HepG2 (cell line): Measurements from ENCODE around the gene TBC1D25. TPM values are rescaled to one million over a fixed set of nuclear protein-coding genes. Genes with fewer than 3 reads are reported as not detected.

Experiments used
- CBX5 ChIP-seq: sonication (generic); formaldehyde crosslinking; IDR thresholded peaks from 2 replicates; pipeline ENCODE4 v1.4.0; 2020; ENCODE audit warnings: missing genetic modification reagents, borderline replicate concordance
- CC2D1A ChIP-seq: sonication (generic); formaldehyde crosslinking; IDR thresholded peaks from 2 replicates; pipeline ENCODE4 v1.8.1; 2023; ENCODE audit warnings: mild to moderate bottlenecking, missing genetic modification reagents
- CREB1 ChIP-seq, 2 experiments: fragments of 450-650 bp in 1 of 2; IDR thresholded peaks; 2 replicates each; pipeline ENCODE4 v1.6.1; 2016 to 2017; ENCODE audit warnings: control low read depth in 1 of 2, mild to moderate bottlenecking in 1 of 2, missing compliant biosample characterization in 1 of 2, missing genetic modification characterization in 1 of 2
- DDIT3 ChIP-seq: sonication (generic); formaldehyde crosslinking; IDR thresholded peaks from 2 replicates; pipeline ENCODE4 v1.4.0; 2020; ENCODE audit warnings: mild to moderate bottlenecking, missing genetic modification reagents
- ELF3 ChIP-seq: IDR thresholded peaks from 2 replicates; pipeline ENCODE4 v1.6.1; 2016; ENCODE audit warnings: missing genetic modification reagents, missing compliant biosample characterization
- HMG20B ChIP-seq: conservative IDR thresholded peaks from 2 replicates; pipeline ENCODE4 v1.6.1; 2016; ENCODE audit warnings: missing genetic modification reagents, missing compliant biosample characterization
- MEF2D ChIP-seq: sonication (generic); formaldehyde crosslinking; IDR thresholded peaks from 2 replicates; pipeline ENCODE4 v1.5.1; 2020; ENCODE audit warnings: mild to moderate bottlenecking, missing genetic modification reagents
- NFAT5 ChIP-seq: sonication (generic); formaldehyde crosslinking; IDR thresholded peaks from 2 replicates; pipeline ENCODE4 v1.4.0; 2020; ENCODE audit warnings: missing genetic modification reagents
- RFXAP ChIP-seq: sonication (generic); formaldehyde crosslinking; IDR thresholded peaks from 2 replicates; pipeline ENCODE4 v1.4.0; 2020; ENCODE audit warnings: missing genetic modification reagents, borderline replicate concordance
- RORA ChIP-seq: sonication (generic); formaldehyde crosslinking; IDR thresholded peaks from 2 replicates; pipeline ENCODE4 v1.5.0; 2020; ENCODE audit warnings: mild to moderate bottlenecking, missing genetic modification reagents, moderate library complexity
- SNAPC4 ChIP-seq: sonication (generic); formaldehyde crosslinking; IDR thresholded peaks from 2 replicates; pipeline ENCODE4 v1.4.0; 2020; ENCODE audit warnings: mild to moderate bottlenecking, missing genetic modification reagents
- SOX6 ChIP-seq, 2 experiments: fragments of 450-650 bp in 1 of 2; sonication (generic) in 1 of 2; formaldehyde crosslinking in 1 of 2; IDR thresholded peaks; 2 replicates each; pipeline versions ENCODE4 v1.4.0 to v1.6.1; 2017 to 2020; ENCODE audit warnings: antibody characterized with exemption in 1 of 2, mild to moderate bottlenecking in 1 of 2, missing genetic modification reagents in 1 of 2
- TOPORS ChIP-seq: sonication (generic); formaldehyde crosslinking; IDR thresholded peaks from 2 replicates; pipeline ENCODE4 v1.8.0; 2023; ENCODE audit warnings: mild to moderate bottlenecking, missing genetic modification reagents
- TSC22D2 ChIP-seq: sonication (generic); formaldehyde crosslinking; IDR thresholded peaks from 2 replicates; pipeline ENCODE4 v1.5.1; 2020; ENCODE audit warnings: missing genetic modification reagents, mild to moderate bottlenecking, borderline replicate concordance
- ZNF292 ChIP-seq: sonication (generic); formaldehyde crosslinking; IDR thresholded peaks from 2 replicates; pipeline ENCODE4 v1.8.1; 2022; ENCODE audit warnings: mild to moderate bottlenecking, low read depth, missing genetic modification reagents, borderline replicate concordance
- ZNF850 ChIP-seq: sonication (generic); formaldehyde crosslinking; conservative IDR thresholded peaks from 2 replicates; pipeline ENCODE4 v1.9.0; 2021; ENCODE audit warnings: mild to moderate bottlenecking, missing genetic modification reagents
- ZSCAN29 ChIP-seq: sonication (generic); formaldehyde crosslinking; conservative IDR thresholded peaks from 2 replicates; pipeline ENCODE4 v1.4.0; 2020; ENCODE audit warnings: mild to moderate bottlenecking, missing genetic modification reagents
- polyA plus RNA-seq, 8 experiments: library from polyadenylated mRNA; depleted of rRNA in 3 of 8; stranded (reverse) in 7 of 8; unstranded in 1 of 8; fragments of >200 nt; fragmentation: Illumina TruSeq in 4 of 8; extraction: Trizol in 4 of 8; gene quantifications; 2 replicates each; pipeline versions ENCODE4 v1.2.1 to v1.2.3, GENCODE V29; 2011 to 2016; ENCODE audit warnings: low read depth in 4 of 8, missing spikeins in 1 of 8, mixed read lengths in 1 of 8; ENCODE audit not compliant: insufficient read depth in 1 of 8
- total RNA-seq, 5 experiments: library from RNA; depleted of rRNA; stranded (reverse); fragments of >200 nt; fragmentation: Illumina TruSeq; extraction: Trizol; gene quantifications; 2 replicates each; pipeline ENCODE4 v1.2.3, GENCODE V29; 2016; ENCODE audit warnings: low read depth in 1 of 5

TBC1D25 gene
- total and polyA plus RNA-seq, 2 of the 13 experiments (the other 11 are each of a cell fraction or from before 2014, with no cell fraction given), result 3.5 to 4.7 TPM

- 0 out of 2 replicates have a peak, but pooled peaks have one; percentile 0 for TF ChIP-seq CREB1 (IDR thresholded peaks at IDR 0.05)
- TF ChIP-seq CREB1 (CRISPR knock-in tag; IDR thresholded peaks at IDR 0.05), result peak; percentile 75
- TF ChIP-seq SNAPC4 (CRISPR knock-in tag), result 0 out of 2 replicates have a peak, but pooled peaks have one; percentile 43
- no peak for TF ChIP-seq DDIT3
- no peak; the same call in 1 of the 2 replicates for TF ChIP-seq CBX5 (CRISPR knock-in tag)
- no peak for TF ChIP-seq CC2D1A (CRISPR knock-in tag)
- no peak for TF ChIP-seq NFAT5
- TF ChIP-seq SOX6 (IDR thresholded peaks at IDR 0.05), result no peak
- TF ChIP-seq SOX6 (CRISPR knock-in tag; IDR thresholded peaks at IDR 0.05), result peak; percentile 40; the same call in 1 of the 2 replicates
- TF ChIP-seq HMG20B (CRISPR knock-in tag), result no peak
- TF ChIP-seq RFXAP (CRISPR knock-in tag), result 0 out of 2 replicates have a peak, but pooled peaks have one; percentile 56
- TF ChIP-seq TOPORS (CRISPR knock-in tag), result peak; percentile 61; the same call in 1 of the 2 replicates
- TF ChIP-seq MEF2D, result no peak
- TF ChIP-seq ZNF292 (CRISPR knock-in tag), result no peak; the same call in 1 of the 2 replicates
- no peak for TF ChIP-seq TSC22D2 (CRISPR knock-in tag)
- peak; percentile 15; the same call in 1 of the 2 replicates for TF ChIP-seq ELF3 (CRISPR knock-in tag)
- no peak for TF ChIP-seq RORA (CRISPR knock-in tag)
- no peak for TF ChIP-seq ZNF850 (CRISPR knock-in tag)
- no peak for TF ChIP-seq ZSCAN29 (CRISPR knock-in tag)
Measured at GRCh38 chrX:48574270-48575266, 35.1 kb downstream of the TBC1D25 start, which contains the start of gene RBM3 (continued).
